ENCODE data around the gene METAP1D. TPM values are rescaled to one million over a fixed set of nuclear protein-coding genes. Genes with fewer than 3 reads are reported as not detected.

METAP1D gene
- total and polyA plus RNA-seq, 2 donors from 2014 or later: 4.0 to 6.2 TPM

- TF ChIP-seq CTCF (IDR thresholded peaks at IDR 0.05; ENCODE audit: borderline replicate concordance, extremely low read depth, insufficient read depth): no peak
- Histone ChIP-seq H3K4me3 (ENCODE audit: low read length in 3 of 3) (no peak overlapping the region), H3K27me3 (ENCODE audit: control insufficient read depth, insufficient read depth, low read length) (no peaks in the 10 kb centered on the region), H3K9ac (ENCODE audit: low read length in 3 of 3) (no peak overlapping the region), H3K4me1 (ENCODE audit: control insufficient read depth in 2 of 3, insufficient read depth in 2 of 3, low read depth in 1 of 3, low read length in 3 of 3) (no peaks in the 10 kb centered on the region), H3K27ac (ENCODE audit: low read depth in 2 of 2, low read length in 2 of 2) (no peak overlapping the region), H3K9me3 (ENCODE audit: control insufficient read depth in 2 of 3, insufficient read depth in 1 of 3, low read length in 3 of 3) (no peaks in the 10 kb centered on the region), H3K36me3 (ENCODE audit: control insufficient read depth in 2 of 3, insufficient read depth in 3 of 3, low read length in 3 of 3) (no peaks in the 10 kb centered on the region)
- intact Hi-C loops (cut with DNase I): no loop called here
- DNase-seq (no peak), FAIRE-seq (no peak)
Measured at GRCh38 chr2:172128484-172128883, 128.7 kb downstream of the METAP1D start.

GRCh38 chr2:172129404-172129803 is 129.7 kb downstream of the METAP1D start:
- no peak for TF ChIP-seq CTCF (IDR thresholded peaks at IDR 0.05; ENCODE audit: borderline replicate concordance, extremely low read depth, insufficient read depth)
- H3K27me3 ChIP-seq (ENCODE audit: control insufficient read depth, insufficient read depth, low read length): no peaks in the 10 kb centered on the region
- H3K9me3 ChIP-seq (ENCODE audit: control insufficient read depth in 2 of 3, insufficient read depth in 1 of 3, low read length in 3 of 3): no peaks in the 10 kb centered on the region
- DNase-seq (no peak), FAIRE-seq (no peak)
- H3K4me1 ChIP-seq (ENCODE audit: control insufficient read depth in 2 of 3, insufficient read depth in 2 of 3, low read depth in 1 of 3, low read length in 3 of 3): no peaks in the 10 kb centered on the region
- no peak overlapping the region for H3K9ac ChIP-seq (ENCODE audit: low read length in 3 of 3)
- H3K4me3 ChIP-seq (ENCODE audit: low read length in 3 of 3): no peak overlapping the region
- H3K27ac ChIP-seq (ENCODE audit: low read depth in 2 of 2, low read length in 2 of 2): no peak overlapping the region
- H3K36me3 ChIP-seq (ENCODE audit: control insufficient read depth in 2 of 3, insufficient read depth in 3 of 3, low read length in 3 of 3): no peaks in the 10 kb centered on the region
- intact Hi-C loops (cut with DNase I): no loop called here

Other genes with a start within 250 kb of the METAP1D start
- 24.8 TPM for gene SLC25A12, start 105.7 kb upstream of the METAP1D start, total RNA-seq
- 21.8 TPM for gene SLC25A12, start 105.7 kb upstream of the METAP1D start, polyA plus RNA-seq (ENCODE audit: insufficient read depth, low read depth, low replicate concordance)
- gene HAT1, start 77.5 kb upstream of the METAP1D start, total RNA-seq: 35.8 TPM
- 35.2 TPM for gene HAT1, start 77.5 kb upstream of the METAP1D start, polyA plus RNA-seq (ENCODE audit: insufficient read depth, low read depth, low replicate concordance)
- gene DLX1, start 85.6 kb downstream of the METAP1D start, total RNA-seq: not detected
- not detected for gene DLX1, start 85.6 kb downstream of the METAP1D start, polyA plus RNA-seq (ENCODE audit: insufficient read depth, low read depth, low replicate concordance)
- not detected for gene DLX2, start 102.9 kb downstream of the METAP1D start, total RNA-seq
- not detected for gene DLX2, start 102.9 kb downstream of the METAP1D start, polyA plus RNA-seq (ENCODE audit: insufficient read depth, low read depth, low replicate concordance)